Omental fat pad (tissue), 4 donors: ENCODE data around the gene VPS37B. TPM values are rescaled to one million over a fixed set of nuclear protein-coding genes. Genes with fewer than 3 reads are reported as not detected.

Source experiments
- ATAC-seq: fragments of 150-250 bp; one replicate; pipeline ENCODE4 v1.9.1; 2016; ENCODE audit warnings: mild to moderate bottlenecking, moderate library complexity; ENCODE audit not compliant: low FRiP score
- DNase-seq: peaks from one replicate; pipeline ENCODE4 v3.0.0-alpha.2; 2019; ENCODE audit warnings: low spot score
- CTCF ChIP-seq, 3 donors: fragments of 450-650 bp; IDR thresholded peaks; one replicate each; pipeline ENCODE4 v1.5.1; 2016 to 2017; ENCODE audit warnings: antibody characterized with exemption in 3 of 3, mild to moderate bottlenecking in 3 of 3, moderate library complexity in 2 of 3
- total RNA-seq, 4 donors: library from RNA; depleted of rRNA; stranded (reverse); fragments of >200 nt; gene quantifications; one replicate each; pipeline ENCODE4 v1.1.0, GENCODE V29; 2016

Gene VPS37B
- total RNA-seq, 4 donors from 2014 or later: 20.7 to 45.0 (median 35.2) TPM

- ATAC-seq: no peak
- DNase-seq: no peak
- TF ChIP-seq CTCF (IDR thresholded peaks at IDR 0.05): no peak
These were observed 42.2 kb downstream of the VPS37B start for GRCh38 chr12:122853582-122854245.

- DNase-seq (no peak), ATAC-seq (no peak)
- TF ChIP-seq CTCF (IDR thresholded peaks at IDR 0.05): no peak
These were observed 43.3 kb downstream of the VPS37B start for GRCh38 chr12:122852336-122853275.

- DNase-seq (no peak), ATAC-seq (no peak)
- TF ChIP-seq CTCF (IDR thresholded peaks at IDR 0.05): no peak
These were observed 44.1 kb downstream of the VPS37B start for GRCh38 chr12:122851820-122852219.

- ATAC-seq (no peak), DNase-seq (no peak)
- no peak for TF ChIP-seq CTCF (IDR thresholded peaks at IDR 0.05)
These were observed 45.1 kb downstream of the VPS37B start for GRCh38 chr12:122850695-122851350.

- TF ChIP-seq CTCF (IDR thresholded peaks at IDR 0.05): no peak
- ATAC-seq (no peak), DNase-seq (no peak)
These were observed 45.9 kb downstream of the VPS37B start for GRCh38 chr12:122850048-122850445.

GRCh38 chr12:122849352-122850047 lies 46.4 kb downstream of the VPS37B start:
- TF ChIP-seq CTCF (IDR thresholded peaks at IDR 0.05): no peak
- ATAC-seq: no peak
- DNase-seq: no peak
